HepG2 (cell line): ENCODE measurements around the gene KCNQ5. TPM values are rescaled to one million over a fixed set of nuclear protein-coding genes. Genes with fewer than 3 reads are reported as not detected.

ENCODE experiments used
- ATAC-seq: fragments of 200-7000 bp; cut with Tn5 transposase; 3 replicates; pipeline ENCODE4 v1.9.1; 2020; ENCODE audit warnings: mild to moderate bottlenecking, moderate library complexity
- BruUV-seq: library from RNA; stranded (reverse); fragments of 400-500 nt; replicated peaks from 2 replicates; lab custom pipeline; 2021; lab: Mats Ljungman, UMichigan
- CTCF ChIA-PET: fragments of 300-600 bp; formaldehyde crosslinking; extraction: SDS; loops from one replicate; lab custom pipeline; 2021; ENCODE audit warnings: low total read pairs, inconsistent platforms, low intra/inter-chr PET ratio; lab: Yijun Ruan, JAX
- POLR2A ChIA-PET: fragments of 350-600 bp; sonication (Branson Sonifier 250); formaldehyde crosslinking; loops from one replicate; lab custom pipeline; 2020; ENCODE audit warnings: antibody characterized with exemption, inconsistent platforms; lab: Yijun Ruan, JAX
- DNase-seq: peaks from one replicate; pipeline ENCODE4 v3.0.0-alpha.2; 2015; ENCODE audit warnings: low spot score
- FAIRE-seq: peaks from 3 replicates; lab custom pipeline; 2011; peaks lifted over from hg19 to GRCh38; lab: Jason Lieb, UNC
- H2AFZ ChIP-seq: one replicate; pipeline ENCODE4 v1.6.1; 2011; ENCODE audit warnings: low read length, inconsistent platforms
- H3K27ac ChIP-seq: fragments of 300-600 bp; 3 replicates; pipeline ENCODE4 v1.8.0; 2011; ENCODE audit warnings: mixed run types, mild to moderate bottlenecking, mixed read lengths, low read length, inconsistent platforms; ENCODE audit not compliant: insufficient read depth; ENCODE audit errors: extremely low read length
- H3K27me3 ChIP-seq, 2 experiments: fragments of 200-600 bp in 1 of 2; 2 replicates in 1 of 2; 3 replicates in 1 of 2; pipeline versions ENCODE4 v1.6.0 to v1.8.0; 2011; ENCODE audit warnings: low read length in 2 of 2, mild to moderate bottlenecking in 2 of 2, moderate library complexity in 2 of 2, inconsistent platforms in 1 of 2; ENCODE audit not compliant: insufficient read depth in 2 of 2, control insufficient read depth in 1 of 2
- H3K36me3 ChIP-seq, 2 experiments: fragments of 200-600 bp in 1 of 2; replicated peaks in 1 of 2; 2 replicates in 1 of 2; 3 replicates in 1 of 2; pipeline versions ENCODE4 v1.5.1 to v1.8.0; 2011; ENCODE audit warnings: low read length in 2 of 2, inconsistent platforms in 1 of 2; ENCODE audit not compliant: insufficient read depth in 2 of 2, control insufficient read depth in 1 of 2
- H3K4me1 ChIP-seq: 2 replicates; pipeline ENCODE4 v1.5.1; 2012; ENCODE audit warnings: low read length, inconsistent platforms; ENCODE audit not compliant: insufficient read depth
- H3K4me2 ChIP-seq: 2 replicates; pipeline ENCODE4 v1.6.0; 2011; ENCODE audit warnings: low read depth, low read length, inconsistent platforms
- H3K4me3 ChIP-seq, 3 experiments: fragments of 200-600 bp in 1 of 3; sonication (generic), shearing (Covaris generic) in 1 of 3; replicated peaks in 1 of 3; 2 replicates each; pipeline ENCODE4 v1.5.1; 2011 to 2016; ENCODE audit warnings: low read length in 3 of 3, inconsistent platforms in 2 of 3, low read depth in 2 of 3, mild to moderate bottlenecking in 2 of 3, control low read depth in 1 of 3, mixed read lengths in 1 of 3; ENCODE audit not compliant: insufficient read depth in 1 of 3
- H3K79me2 ChIP-seq: one replicate; pipeline ENCODE4 v1.6.1; 2011; ENCODE audit warnings: low read length, inconsistent platforms; ENCODE audit not compliant: insufficient read depth
- H3K9ac ChIP-seq: 2 replicates; pipeline ENCODE4 v1.6.0; 2011; ENCODE audit warnings: mild to moderate bottlenecking, low read depth, low read length, inconsistent platforms; ENCODE audit not compliant: insufficient read depth
- H3K9me3 ChIP-seq: 2 replicates; pipeline ENCODE4 v1.5.1; 2012; ENCODE audit warnings: mild to moderate bottlenecking, low read length
- H4K20me1 ChIP-seq: 2 replicates; pipeline ENCODE4 v1.6.0; 2011; ENCODE audit warnings: inconsistent platforms, mild to moderate bottlenecking, low read length, moderate library complexity; ENCODE audit not compliant: insufficient read depth
- BRCA1 ChIP-seq: sonication (generic); formaldehyde crosslinking; IDR thresholded peaks from 2 replicates; pipeline ENCODE4 v1.4.0; 2020; ENCODE audit warnings: missing genetic modification reagents
- MED1 ChIP-seq: sonication (generic); formaldehyde crosslinking; IDR thresholded peaks from 2 replicates; pipeline ENCODE4 v1.4.0; 2020; ENCODE audit warnings: missing genetic modification reagents
- MIER2 ChIP-seq: IDR thresholded peaks from 2 replicates; pipeline ENCODE4 v1.6.1; 2016; ENCODE audit warnings: missing biosample characterization, missing genetic modification reagents
- ZFP36 ChIP-seq: fragments of 150-350 bp; IDR thresholded peaks from 2 replicates; pipeline ENCODE4 v1.6.1; 2018; ENCODE audit warnings: borderline replicate concordance, low read length, low read depth; ENCODE audit not compliant: partially characterized antibody
- ZNF274 ChIP-seq: sonication (generic); formaldehyde crosslinking; IDR thresholded peaks from 2 replicates; pipeline ENCODE4 v1.5.1; 2020; ENCODE audit warnings: mild to moderate bottlenecking, missing genetic modification reagents
- WGBS: methylation state at CpG from one replicate; pipeline ENCODE4 v1.1.6; 2017; ENCODE audit warnings: low lambda C conversion rate; 5-methylcytosine and 5-hydroxymethylcytosine counted together
- in situ Hi-C: cut with HindIII; loops from 2 replicates; pipeline ENCODE4 v1.10.0; 2017; ENCODE audit warnings: low pct_unique_long_range_greater_than_20kb; ENCODE audit not compliant: extremely low pct_ligation_motif_present
- intact Hi-C: fragments of 100-400 bp; cut with micrococcal nuclease; formaldehyde crosslinking; loops from one replicate; pipeline ENCODE4 v1.10.0; 2022; ENCODE audit not compliant: unreplicated experiment
- polyA plus RNA-seq, 8 experiments: library from polyadenylated mRNA; depleted of rRNA in 3 of 8; stranded (reverse) in 7 of 8; unstranded in 1 of 8; fragments of >200 nt; fragmentation: Illumina TruSeq in 4 of 8; extraction: Trizol in 4 of 8; gene quantifications; 2 replicates each; pipeline versions ENCODE4 v1.2.1 to v1.2.3, GENCODE V29; 2011 to 2016; ENCODE audit warnings: low read depth in 4 of 8, missing spikeins in 1 of 8, mixed read lengths in 1 of 8; ENCODE audit not compliant: insufficient read depth in 1 of 8
- total RNA-seq, 5 experiments: library from RNA; depleted of rRNA; stranded (reverse); fragments of >200 nt; fragmentation: Illumina TruSeq; extraction: Trizol; gene quantifications; 2 replicates each; pipeline ENCODE4 v1.2.3, GENCODE V29; 2016; ENCODE audit warnings: low read depth in 1 of 5
- TF ChIP-seq, protein P1 (sequence below): sonication (generic); formaldehyde crosslinking; IDR thresholded peaks from 2 replicates; pipeline ENCODE4 v1.8.1; 2023; ENCODE audit warnings: mild to moderate bottlenecking, inconsistent platforms, moderate library complexity, missing genetic modification reagents, borderline replicate concordance
- TF ChIP-seq, protein P2 (sequence below), 2 experiments: IDR thresholded peaks; 2 replicates each; pipeline ENCODE4 v1.6.1; 2011 to 2012; ENCODE audit warnings: low read length in 2 of 2, borderline replicate concordance in 1 of 2, low read depth in 1 of 2, mild to moderate bottlenecking in 1 of 2, moderate library complexity in 1 of 2

KCNQ5 gene
- total and polyA plus RNA-seq, 2 of the 13 experiments (the other 11 are each of a cell fraction or from before 2014, with no cell fraction given): 0.04 TPM; not detected in 1

DNA sequence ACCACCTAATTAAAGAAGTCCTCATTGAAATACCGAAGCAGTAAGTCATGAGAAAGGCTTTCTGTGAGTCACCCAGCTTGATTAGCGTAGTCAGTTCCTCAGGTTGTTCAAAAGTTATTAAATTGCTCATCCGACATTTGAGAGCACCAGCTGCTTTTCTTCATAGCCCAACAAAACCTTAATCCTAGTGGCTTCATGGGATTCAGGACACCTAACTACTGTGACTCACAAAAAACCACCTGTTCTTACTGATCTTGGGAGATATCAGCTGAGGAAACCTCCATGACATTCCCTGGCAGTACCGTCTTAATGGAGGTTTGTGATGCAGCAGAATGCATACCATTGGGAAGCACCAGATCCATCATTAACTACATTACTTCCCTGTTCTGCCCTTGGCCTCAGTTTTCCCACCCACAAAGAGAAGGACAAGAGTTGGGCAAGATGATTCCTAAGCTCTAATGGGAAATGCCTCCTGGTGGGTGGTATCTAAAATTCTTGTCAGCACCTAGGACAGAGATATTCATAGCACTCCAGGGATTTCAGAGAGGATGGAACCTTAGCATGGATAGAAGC, 499.6 kb downstream of the KCNQ5 start:
- Histone ChIP-seq H4K20me1 (no peaks in the 10 kb centered on the region), H3K9me3 (no peaks in the 10 kb centered on the region), H3K4me1 (no peaks in the 10 kb centered on the region)
- no peak for ATAC-seq
- 3% methylated on average over 4 of the region's 4 CpGs for WGBS
- TF ChIP-seq MED1 (CRISPR knock-in tag): no peak
- TF ChIP-seq ZNF274 (CRISPR knock-in tag): no peak
- TF ChIP-seq MIER2 (CRISPR knock-in tag): peak; percentile 90
- TF ChIP-seq, protein P1, sequence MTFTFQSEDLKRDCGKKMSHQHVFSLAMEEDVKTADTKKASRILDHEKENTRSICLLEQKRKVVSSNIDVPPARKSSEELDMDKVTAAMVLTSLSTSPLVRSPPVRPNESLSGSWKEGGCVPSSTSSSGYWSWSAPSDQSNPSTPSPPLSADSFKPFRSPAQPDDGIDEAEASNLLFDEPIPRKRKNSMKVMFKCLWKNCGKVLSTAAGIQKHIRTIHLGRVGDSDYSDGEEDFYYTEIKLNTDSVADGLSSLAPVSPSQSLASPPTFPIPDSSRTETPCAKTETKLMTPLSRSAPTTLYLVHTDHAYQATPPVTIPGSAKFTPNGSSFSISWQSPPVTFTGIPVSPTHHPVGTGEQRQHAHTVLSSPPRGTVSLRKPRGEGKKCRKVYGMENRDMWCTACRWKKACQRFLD (CRISPR knock-in tag): no peak
- TF ChIP-seq, protein P2, sequence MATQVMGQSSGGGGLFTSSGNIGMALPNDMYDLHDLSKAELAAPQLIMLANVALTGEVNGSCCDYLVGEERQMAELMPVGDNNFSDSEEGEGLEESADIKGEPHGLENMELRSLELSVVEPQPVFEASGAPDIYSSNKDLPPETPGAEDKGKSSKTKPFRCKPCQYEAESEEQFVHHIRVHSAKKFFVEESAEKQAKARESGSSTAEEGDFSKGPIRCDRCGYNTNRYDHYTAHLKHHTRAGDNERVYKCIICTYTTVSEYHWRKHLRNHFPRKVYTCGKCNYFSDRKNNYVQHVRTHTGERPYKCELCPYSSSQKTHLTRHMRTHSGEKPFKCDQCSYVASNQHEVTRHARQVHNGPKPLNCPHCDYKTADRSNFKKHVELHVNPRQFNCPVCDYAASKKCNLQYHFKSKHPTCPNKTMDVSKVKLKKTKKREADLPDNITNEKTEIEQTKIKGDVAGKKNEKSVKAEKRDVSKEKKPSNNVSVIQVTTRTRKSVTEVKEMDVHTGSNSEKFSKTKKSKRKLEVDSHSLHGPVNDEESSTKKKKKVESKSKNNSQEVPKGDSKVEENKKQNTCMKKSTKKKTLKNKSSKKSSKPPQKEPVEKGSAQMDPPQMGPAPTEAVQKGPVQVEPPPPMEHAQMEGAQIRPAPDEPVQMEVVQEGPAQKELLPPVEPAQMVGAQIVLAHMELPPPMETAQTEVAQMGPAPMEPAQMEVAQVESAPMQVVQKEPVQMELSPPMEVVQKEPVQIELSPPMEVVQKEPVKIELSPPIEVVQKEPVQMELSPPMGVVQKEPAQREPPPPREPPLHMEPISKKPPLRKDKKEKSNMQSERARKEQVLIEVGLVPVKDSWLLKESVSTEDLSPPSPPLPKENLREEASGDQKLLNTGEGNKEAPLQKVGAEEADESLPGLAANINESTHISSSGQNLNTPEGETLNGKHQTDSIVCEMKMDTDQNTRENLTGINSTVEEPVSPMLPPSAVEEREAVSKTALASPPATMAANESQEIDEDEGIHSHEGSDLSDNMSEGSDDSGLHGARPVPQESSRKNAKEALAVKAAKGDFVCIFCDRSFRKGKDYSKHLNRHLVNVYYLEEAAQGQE (IDR thresholded peaks at IDR 0.05; ENCODE audit: borderline replicate concordance in 1 of 2, low read depth in 1 of 2, low read length in 2 of 2): peak; percentile 12 to 90; a peak in 3 of 4 replicates
- no peak for TF ChIP-seq ZFP36
- no peak for TF ChIP-seq BRCA1 (CRISPR knock-in tag)
- TF ChIP-seq, all 625 proteins: peak for 2
- intact Hi-C loops: no loop called here
- BruUV-seq: no TSS peak
- ChIA-PET POLR2A (no interaction called here), CTCF (no interaction called here)
- no peak overlapping the region for H3K9ac ChIP-seq
- in situ Hi-C loops: no loop called here
- no peak overlapping the region for H3K4me3 ChIP-seq
- FAIRE-seq (no peak), DNase-seq (no peak)
- H3K36me3 ChIP-seq: no peaks in the 10 kb centered on the region
- H3K4me2 ChIP-seq: no peak overlapping the region
- no peak overlapping the region for H2AFZ ChIP-seq
- no peaks in the 10 kb centered on the region for H3K79me2 ChIP-seq
- H3K27me3 ChIP-seq: no peaks in the 10 kb centered on the region
- H3K27ac ChIP-seq: no peak overlapping the region
